SU-DHL-6 (cell line): Measurements from ENCODE around the gene EIF4E1B.

Experiments used
- H2AFZ ChIP-seq: fragments of 200-600 bp; sonication (generic); 2 replicates; pipeline ENCODE4 v1.6.1; 2014; ENCODE audit warnings: low read depth, mild to moderate bottlenecking, moderate library complexity, mixed read lengths, antibody characterized with exemption, low read length; ENCODE audit not compliant: severe bottlenecking
- H3F3A ChIP-seq: fragments of 200-600 bp; shearing (Covaris generic); 2 replicates; pipeline ENCODE4 v1.6.0; 2016; ENCODE audit warnings: antibody characterized with exemption, mild to moderate bottlenecking; ENCODE audit not compliant: insufficient read depth
- H3K27ac ChIP-seq: fragments of 200-600 bp; sonication (generic); 2 replicates; pipeline ENCODE4 v1.5.1; 2016; ENCODE audit warnings: low read depth, mild to moderate bottlenecking, low read length, moderate library complexity, mixed read lengths
- H3K27me3 ChIP-seq: fragments of 200-600 bp; sonication (generic), shearing (Covaris generic); 2 replicates; pipeline ENCODE4 v1.6.0; 2014; ENCODE audit warnings: mild to moderate bottlenecking, low read length
- H3K36me3 ChIP-seq: fragments of 200-600 bp; sonication (generic); 2 replicates; pipeline ENCODE4 v1.6.1; 2014; ENCODE audit warnings: mild to moderate bottlenecking, low read length, mixed read lengths
- H3K4me2 ChIP-seq: fragments of 300-600, 200-600 bp; shearing (Covaris generic), sonication (generic); 2 replicates; pipeline ENCODE4 v1.6.0; 2014; ENCODE audit warnings: low read length, low read depth, mild to moderate bottlenecking; ENCODE audit not compliant: poor library complexity, severe bottlenecking
- H3K4me3 ChIP-seq: fragments of 200-600 bp; sonication (generic); 2 replicates; pipeline ENCODE4 v1.5.1; 2014; ENCODE audit warnings: antibody characterized with exemption, low read length, mild to moderate bottlenecking, mixed read lengths; ENCODE audit not compliant: insufficient read depth, poor library complexity, severe bottlenecking
- H3K79me2 ChIP-seq: fragments of 200-600 bp; sonication (generic); 2 replicates; pipeline ENCODE4 v1.6.1; 2014; ENCODE audit warnings: mild to moderate bottlenecking, low read length, moderate library complexity; ENCODE audit not compliant: insufficient read depth
- H3K9ac ChIP-seq: fragments of 200-600 bp; sonication (generic); 2 replicates; pipeline ENCODE4 v1.7.0; 2014; ENCODE audit warnings: mild to moderate bottlenecking, low read length
- H3K9me2 ChIP-seq: fragments of 200-600 bp; sonication (generic); replicated peaks from 2 replicates; pipeline ENCODE4 v1.6.1; 2014; ENCODE audit warnings: low read length; ENCODE audit not compliant: insufficient read depth
- H3K9me3 ChIP-seq: fragments of 200-600 bp; sonication (generic); 2 replicates; pipeline ENCODE4 v1.6.1; 2014; ENCODE audit warnings: low read length, mixed read lengths; ENCODE audit not compliant: insufficient read depth
- H4K20me1 ChIP-seq: fragments of 200-600 bp; sonication (generic); 2 replicates; pipeline ENCODE4 v1.6.1; 2014; ENCODE audit warnings: low read depth, mild to moderate bottlenecking, antibody characterized with exemption, low read length, moderate library complexity, mixed read lengths
- EZH2phosphoT487 ChIP-seq: fragments of 200-600 bp; sonication (generic), shearing (Covaris generic); conservative IDR thresholded peaks from 2 replicates; pipeline ENCODE4 v1.6.1; 2018; ENCODE audit warnings: mild to moderate bottlenecking, antibody characterized with exemption, low read length, moderate library complexity, mixed read lengths
- TF ChIP-seq, protein P1 (sequence below): fragments of 200-600 bp; sonication (generic); IDR thresholded peaks from one replicate; pipeline ENCODE4 v1.5.1; 2017; ENCODE audit warnings: antibody characterized with exemption, mild to moderate bottlenecking, low read length, moderate library complexity; ENCODE audit not compliant: insufficient read depth, poor library complexity, severe bottlenecking

Gene EIF4E1B

GRCh38 chr5:176647030-176647842, 16.8 kb downstream of the EIF4E1B start, which contains the start of gene TSPAN17:
Gene TSPAN17, plus strand, starts transcription at chr5:176647484. Its CDS starts 132 bp downstream, at chr5:176647616.
- Histone ChIP-seq H3K36me3 (no peaks in the 10 kb centered on the region), H3K27ac (no peak within 1 kb of the TSS), H3K9me2 (no peaks in the 10 kb centered on the region), H3K79me2 (no peaks in the 10 kb centered on the region), H3K9me3 (no peaks in the 10 kb centered on the region), H2AFZ (peak within 1 kb of the TSS; percentile 94), H4K20me1 (no peaks in the 10 kb centered on the region), H3F3A (0 out of 2 replicates have a peak, but pooled peaks cover 4% of the 10 kb centered on the region), H3K9ac (peak within 1 kb of the TSS; percentile 62), H3K27me3 (no peaks in the 10 kb centered on the region), H3K4me3 (peak within 1 kb of the TSS; percentile 59), H3K4me2 (peak within 1 kb of the TSS; percentile 82)
- no peak for TF ChIP-seq EZH2phosphoT487
- TF ChIP-seq, protein P1, sequence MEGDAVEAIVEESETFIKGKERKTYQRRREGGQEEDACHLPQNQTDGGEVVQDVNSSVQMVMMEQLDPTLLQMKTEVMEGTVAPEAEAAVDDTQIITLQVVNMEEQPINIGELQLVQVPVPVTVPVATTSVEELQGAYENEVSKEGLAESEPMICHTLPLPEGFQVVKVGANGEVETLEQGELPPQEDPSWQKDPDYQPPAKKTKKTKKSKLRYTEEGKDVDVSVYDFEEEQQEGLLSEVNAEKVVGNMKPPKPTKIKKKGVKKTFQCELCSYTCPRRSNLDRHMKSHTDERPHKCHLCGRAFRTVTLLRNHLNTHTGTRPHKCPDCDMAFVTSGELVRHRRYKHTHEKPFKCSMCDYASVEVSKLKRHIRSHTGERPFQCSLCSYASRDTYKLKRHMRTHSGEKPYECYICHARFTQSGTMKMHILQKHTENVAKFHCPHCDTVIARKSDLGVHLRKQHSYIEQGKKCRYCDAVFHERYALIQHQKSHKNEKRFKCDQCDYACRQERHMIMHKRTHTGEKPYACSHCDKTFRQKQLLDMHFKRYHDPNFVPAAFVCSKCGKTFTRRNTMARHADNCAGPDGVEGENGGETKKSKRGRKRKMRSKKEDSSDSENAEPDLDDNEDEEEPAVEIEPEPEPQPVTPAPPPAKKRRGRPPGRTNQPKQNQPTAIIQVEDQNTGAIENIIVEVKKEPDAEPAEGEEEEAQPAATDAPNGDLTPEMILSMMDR: no peak

DNA sequence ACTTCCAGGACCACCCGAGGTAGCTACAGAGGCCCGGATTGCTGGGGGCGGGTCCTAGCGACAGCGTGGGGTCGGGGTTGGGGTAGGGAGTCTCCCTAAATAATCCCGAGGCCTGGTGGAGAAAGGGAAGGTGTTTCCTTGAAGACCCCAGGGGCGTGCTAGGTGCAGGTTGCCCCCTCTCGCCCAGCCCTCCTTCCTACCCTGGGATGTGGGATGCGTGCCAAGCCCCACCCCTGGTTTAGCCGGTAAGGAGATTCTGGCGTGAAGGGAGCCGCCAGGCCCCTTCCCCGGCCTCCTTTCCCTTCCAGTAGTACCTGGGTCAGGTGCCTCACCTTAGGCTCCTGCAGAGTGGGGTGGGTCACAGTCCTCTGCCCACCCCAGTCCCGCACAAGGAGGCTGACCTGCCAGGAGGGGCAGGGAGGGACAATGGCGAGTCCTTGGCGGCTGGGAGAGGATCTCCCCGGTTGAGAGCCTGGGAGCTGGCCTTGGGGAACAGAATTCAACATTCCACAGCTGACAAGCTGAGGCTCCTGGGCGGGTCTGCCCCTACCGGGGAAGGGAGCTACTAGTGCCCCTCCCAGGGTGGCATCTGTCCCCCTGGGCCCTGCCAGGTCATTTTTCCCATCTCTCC, 17.5 kb downstream of the EIF4E1B start:
- no peaks in the 10 kb centered on the region for H3K9me2 ChIP-seq
- peak overlapping the region; percentile 62 for H3K9ac ChIP-seq
- H3K9me3 ChIP-seq: no peaks in the 10 kb centered on the region
- H2AFZ ChIP-seq: peak overlapping the region; percentile 94
- H3F3A ChIP-seq: 0 out of 2 replicates have a peak, but pooled peaks cover 4% of the 10 kb centered on the region
- no peaks in the 10 kb centered on the region for H3K36me3 ChIP-seq
- no peaks in the 10 kb centered on the region for H3K27me3 ChIP-seq
- H3K4me2 ChIP-seq: peak overlapping the region; percentile 82
- H4K20me1 ChIP-seq: no peaks in the 10 kb centered on the region
- peak overlapping the region; percentile 59 for H3K4me3 ChIP-seq
- H3K79me2 ChIP-seq: no peaks in the 10 kb centered on the region
- no peak for TF ChIP-seq EZH2phosphoT487
- TF ChIP-seq, protein P1: no peak
- no peak overlapping the region for H3K27ac ChIP-seq

DNA sequence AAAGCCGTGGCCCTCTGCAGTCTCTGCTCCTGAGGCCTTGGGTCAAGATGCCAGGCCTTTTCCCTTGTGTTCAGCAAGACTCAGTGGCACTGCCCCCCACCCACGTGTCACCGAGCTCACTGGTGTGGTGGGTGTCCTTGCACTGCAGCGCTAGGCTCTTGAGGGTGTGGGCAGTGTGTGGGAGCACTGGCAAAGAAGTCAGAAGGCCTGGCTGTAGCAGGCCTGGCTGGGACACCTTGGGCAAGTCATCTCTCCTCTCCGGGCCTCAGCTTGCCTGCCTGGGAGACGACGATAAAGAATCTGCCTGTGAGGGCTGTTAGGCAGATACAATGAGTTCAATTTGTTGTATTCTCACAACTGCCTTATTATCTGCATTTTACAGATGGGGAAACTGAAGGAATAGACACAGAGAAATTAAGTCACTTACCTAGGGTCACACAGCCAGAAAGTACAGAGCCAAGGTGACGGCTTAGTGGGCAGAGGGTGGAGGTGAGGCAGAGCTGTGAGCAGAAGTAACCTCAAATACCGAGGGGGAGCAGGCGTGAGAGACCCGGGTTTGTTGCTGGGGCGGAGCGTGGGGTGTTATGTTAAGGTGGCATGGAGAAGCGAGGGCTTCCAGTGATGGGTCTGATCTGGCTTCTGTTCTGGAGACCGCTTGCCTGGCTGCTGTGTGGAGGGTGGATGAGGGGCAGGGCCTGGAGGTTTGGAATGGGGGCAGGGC, 18.2 kb downstream of the EIF4E1B start:
- Histone ChIP-seq H3K4me3 (no peak overlapping the region), H3K27ac (no peak overlapping the region)

More for the DNA sequence above, 18.2 kb downstream of the EIF4E1B start:
- Histone ChIP-seq H3K79me2 (no peaks in the 10 kb centered on the region), H3K36me3 (no peaks in the 10 kb centered on the region), H3K9me2 (no peaks in the 10 kb centered on the region), H3K9me3 (no peaks in the 10 kb centered on the region), H3K27me3 (no peaks in the 10 kb centered on the region), H3F3A (0 out of 2 replicates have a peak, but pooled peaks cover 4% of the 10 kb centered on the region), H3K9ac (no peak overlapping the region), H2AFZ (no peak overlapping the region), H3K4me2 (no peak overlapping the region), H4K20me1 (no peaks in the 10 kb centered on the region)
- no peak for TF ChIP-seq EZH2phosphoT487
